ENCODE results near the gene ADAMTS9.

The ADAMTS9 gene

DNA sequence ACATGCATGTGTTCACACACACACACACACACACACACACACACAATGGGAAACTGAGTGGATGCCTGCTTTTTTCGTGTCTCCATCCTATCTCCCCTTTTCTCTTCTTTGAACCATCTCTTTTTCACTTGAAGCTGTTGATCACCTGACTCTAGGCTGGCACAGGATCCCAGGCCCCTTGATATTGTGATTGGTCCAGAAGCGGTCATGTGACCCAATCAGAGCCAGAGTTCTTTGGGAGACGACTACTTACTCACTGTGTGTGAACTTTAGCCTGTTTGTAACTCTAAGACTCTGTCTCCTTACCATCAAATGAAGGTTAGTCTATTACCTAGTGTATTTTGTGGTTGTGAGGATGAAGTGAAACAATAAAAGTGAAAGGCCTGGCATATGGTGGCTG lies 172.9 kb downstream of the ADAMTS9 start:
- DNase-seq (ENCODE audit: low read depth): no peak
- TF ChIP-seq, protein P1, sequence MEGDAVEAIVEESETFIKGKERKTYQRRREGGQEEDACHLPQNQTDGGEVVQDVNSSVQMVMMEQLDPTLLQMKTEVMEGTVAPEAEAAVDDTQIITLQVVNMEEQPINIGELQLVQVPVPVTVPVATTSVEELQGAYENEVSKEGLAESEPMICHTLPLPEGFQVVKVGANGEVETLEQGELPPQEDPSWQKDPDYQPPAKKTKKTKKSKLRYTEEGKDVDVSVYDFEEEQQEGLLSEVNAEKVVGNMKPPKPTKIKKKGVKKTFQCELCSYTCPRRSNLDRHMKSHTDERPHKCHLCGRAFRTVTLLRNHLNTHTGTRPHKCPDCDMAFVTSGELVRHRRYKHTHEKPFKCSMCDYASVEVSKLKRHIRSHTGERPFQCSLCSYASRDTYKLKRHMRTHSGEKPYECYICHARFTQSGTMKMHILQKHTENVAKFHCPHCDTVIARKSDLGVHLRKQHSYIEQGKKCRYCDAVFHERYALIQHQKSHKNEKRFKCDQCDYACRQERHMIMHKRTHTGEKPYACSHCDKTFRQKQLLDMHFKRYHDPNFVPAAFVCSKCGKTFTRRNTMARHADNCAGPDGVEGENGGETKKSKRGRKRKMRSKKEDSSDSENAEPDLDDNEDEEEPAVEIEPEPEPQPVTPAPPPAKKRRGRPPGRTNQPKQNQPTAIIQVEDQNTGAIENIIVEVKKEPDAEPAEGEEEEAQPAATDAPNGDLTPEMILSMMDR (IDR thresholded peaks at IDR 0.05; ENCODE audit: insufficient read depth, low read depth, low read length, missing control alignments): no peak
- no peak overlapping the region for H3K4me3 ChIP-seq (ENCODE audit: low read length)

DNA sequence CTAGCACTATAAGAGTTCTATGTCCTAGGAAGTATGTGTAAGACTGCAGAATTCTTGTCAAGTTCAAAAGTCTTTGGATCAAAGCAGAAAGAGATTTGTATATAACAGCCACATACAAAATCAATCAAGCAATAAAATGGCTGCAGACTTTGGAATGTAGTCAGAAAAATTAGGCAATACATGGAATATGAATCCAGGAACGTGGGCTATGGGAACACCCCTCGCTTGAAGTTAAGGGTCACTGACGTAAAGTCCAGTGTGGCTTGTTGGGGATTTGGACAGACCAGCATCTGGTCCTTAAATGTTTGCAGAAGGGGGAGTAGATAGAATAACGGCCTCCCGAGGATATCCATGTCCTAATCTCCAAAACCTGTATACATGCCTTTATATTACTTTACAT lies 178.6 kb downstream of the ADAMTS9 start:
- no peak overlapping the region for H3K4me3 ChIP-seq (ENCODE audit: low read length)
- no peak for DNase-seq (ENCODE audit: low read depth)
- TF ChIP-seq, protein P1 (IDR thresholded peaks at IDR 0.05; ENCODE audit: insufficient read depth, low read depth, low read length, missing control alignments): no peak

DNA sequence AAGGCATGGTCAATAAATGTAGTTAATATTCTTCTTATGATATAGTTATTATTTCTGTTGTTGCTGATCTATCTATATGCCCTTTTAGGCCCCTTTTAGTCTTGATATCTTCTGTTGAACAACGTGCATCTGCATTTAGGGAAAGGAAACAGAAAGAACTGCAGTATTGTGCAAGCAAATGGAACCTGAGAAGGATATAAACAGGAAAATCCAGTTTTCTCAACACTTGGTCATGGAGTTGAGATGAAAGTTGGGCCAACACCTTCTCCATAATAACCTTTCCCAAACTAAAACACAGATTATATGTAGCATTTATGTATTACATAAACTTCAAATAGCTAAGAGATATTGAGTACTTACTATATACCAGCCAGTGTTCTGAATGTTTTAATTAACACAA lies 179.7 kb downstream of the ADAMTS9 start:
- no peak overlapping the region for H3K4me3 ChIP-seq (ENCODE audit: low read length)
- DNase-seq (ENCODE audit: low read depth): peak; percentile 74
- TF ChIP-seq, protein P1 (IDR thresholded peaks at IDR 0.05; ENCODE audit: insufficient read depth, low read depth, low read length, missing control alignments): no peak

DNA sequence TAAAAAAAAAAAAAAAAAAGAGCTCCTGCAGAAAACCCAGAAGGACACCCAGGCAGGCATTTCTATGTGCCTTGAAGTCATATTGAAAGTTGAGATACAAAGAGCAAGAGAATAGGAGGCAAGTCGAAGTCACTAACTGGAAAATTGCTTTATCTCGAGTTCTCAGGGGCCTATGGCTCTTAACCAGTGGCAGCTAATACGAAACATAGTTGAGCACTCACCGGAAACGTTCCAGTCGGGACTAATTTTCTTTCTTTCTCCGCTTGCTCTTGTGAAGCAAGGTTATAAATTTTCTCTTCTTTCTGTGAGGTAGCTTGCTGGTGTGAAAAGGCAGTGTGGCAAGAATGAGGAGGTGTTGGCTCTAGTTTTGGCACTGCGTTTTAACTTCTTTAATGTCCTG lies 181.5 kb downstream of the ADAMTS9 start:
- DNase-seq (ENCODE audit: low read depth): no peak
- TF ChIP-seq, protein P1 (IDR thresholded peaks at IDR 0.05; ENCODE audit: insufficient read depth, low read depth, low read length, missing control alignments): no peak
- no peak overlapping the region for H3K4me3 ChIP-seq (ENCODE audit: low read length)

DNA sequence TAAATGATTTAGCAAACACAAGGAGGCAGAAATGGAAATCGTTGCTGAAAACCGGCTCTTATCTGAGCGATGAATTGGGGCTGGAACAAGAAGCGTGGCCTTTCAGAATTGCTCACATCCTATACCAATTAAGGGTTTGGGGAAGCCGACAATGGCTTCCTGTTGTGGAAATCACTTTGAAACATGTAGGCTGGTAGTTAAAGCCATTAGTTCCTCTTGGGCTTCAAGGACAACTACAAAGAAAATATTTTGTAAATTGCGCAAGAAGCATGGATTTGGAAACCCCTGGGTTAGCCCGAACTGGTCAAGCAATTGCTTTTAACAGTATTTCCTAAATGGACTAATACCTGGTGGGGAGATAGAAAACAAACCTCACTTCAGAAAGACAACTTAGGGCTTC lies 182.4 kb downstream of the ADAMTS9 start:
- DNase-seq (ENCODE audit: low read depth): no peak
- TF ChIP-seq, protein P1 (IDR thresholded peaks at IDR 0.05; ENCODE audit: insufficient read depth, low read depth, low read length, missing control alignments): no peak
- H3K4me3 ChIP-seq (ENCODE audit: low read length): no peak overlapping the region

DNA sequence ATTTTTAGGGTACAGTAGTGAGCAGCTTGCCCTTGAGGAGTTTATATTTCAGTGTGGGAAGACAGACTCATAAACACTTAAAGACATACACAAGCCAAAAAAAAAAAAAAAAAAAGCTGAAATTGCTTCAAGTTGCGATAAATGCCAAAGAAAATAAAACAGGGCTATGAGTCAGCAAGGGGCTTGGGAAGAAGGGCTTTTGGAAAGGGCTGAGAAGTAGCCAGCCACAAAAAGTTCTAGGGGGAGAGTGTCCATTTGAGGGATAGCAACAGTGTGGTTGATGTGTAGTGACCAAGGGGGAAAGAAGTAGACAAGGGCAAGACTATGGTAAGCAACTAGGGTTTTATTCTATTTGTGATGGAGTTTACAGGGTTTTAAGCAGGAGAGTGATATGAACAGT lies 185.5 kb downstream of the ADAMTS9 start:
- no peak for DNase-seq (ENCODE audit: low read depth)
- TF ChIP-seq, protein P1 (IDR thresholded peaks at IDR 0.05; ENCODE audit: insufficient read depth, low read depth, low read length, missing control alignments): no peak

DNA sequence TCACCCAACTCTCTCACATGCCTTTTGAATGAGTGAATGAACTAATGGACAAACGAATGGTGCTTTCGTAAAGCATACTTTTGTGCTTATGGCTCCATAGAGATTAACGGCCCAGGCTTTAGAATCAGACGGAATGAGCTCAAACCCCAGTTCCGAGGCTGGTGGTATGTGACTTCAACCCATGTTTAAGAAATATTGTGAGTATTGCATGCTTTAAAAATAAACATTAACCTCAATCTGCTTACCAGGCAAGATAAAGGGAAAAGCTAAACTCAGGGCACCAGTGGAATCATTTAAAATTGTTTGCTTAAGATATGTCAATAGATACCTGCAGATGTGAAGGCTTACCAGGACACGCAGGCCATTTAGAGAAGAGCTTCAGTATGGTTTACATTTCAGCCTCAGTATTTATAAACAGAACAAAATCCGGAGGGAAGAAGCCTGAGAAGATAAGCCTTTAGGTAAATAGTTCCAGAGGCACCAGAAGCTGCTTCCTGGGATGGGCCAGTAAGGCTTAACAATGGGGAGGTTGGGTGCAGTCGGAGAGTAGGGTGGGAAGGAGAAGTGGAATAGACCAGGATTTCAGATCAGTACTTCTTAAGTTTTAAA lies 186.4 kb downstream of the ADAMTS9 start:
- TF ChIP-seq, protein P1 (IDR thresholded peaks at IDR 0.05; ENCODE audit: insufficient read depth, low read depth, low read length, missing control alignments): no peak
- DNase-seq (ENCODE audit: low read depth): no peak
- H3K4me3 ChIP-seq (ENCODE audit: low read length): no peak overlapping the region

More for the DNA sequence above, 185.5 kb downstream of the ADAMTS9 start:
- H3K4me3 ChIP-seq (ENCODE audit: low read length): no peak overlapping the region

Data from epithelial cell of esophagus (primary cell).